Kidney epithelial cell (primary cell): ENCODE measurements around the gene ST3GAL4. TPM values are rescaled to one million over a fixed set of nuclear protein-coding genes. Genes with fewer than 3 reads are reported as not detected.
"Not testable (repeated sequence)": the region's sequence is repeated elsewhere in the genome, so short reads cannot be mapped to it uniquely, and the experiment has no call there.

Experiments used
- DNase-seq: peaks from one replicate; pipeline ENCODE4 v3.0.0-alpha.2; 2010; ENCODE audit warnings: low read depth
- H3K27me3 ChIP-seq: 2 replicates; pipeline ENCODE4 v1.6.0; 2011; ENCODE audit warnings: low read length; ENCODE audit not compliant: control insufficient read depth, insufficient read depth
- H3K36me3 ChIP-seq: 2 replicates; pipeline ENCODE4 v1.5.1; 2011; ENCODE audit warnings: low read length; ENCODE audit not compliant: control insufficient read depth, insufficient read depth
- H3K4me3 ChIP-seq: 2 replicates; pipeline ENCODE4 v1.5.1; 2011; ENCODE audit warnings: low read depth, mild to moderate bottlenecking, control low read depth, low read length
- CTCF ChIP-seq: IDR thresholded peaks from 2 replicates; pipeline ENCODE4 v1.5.1; 2011; ENCODE audit warnings: mild to moderate bottlenecking, moderate library complexity, low read length, control low read depth, inconsistent platforms; ENCODE audit not compliant: insufficient read depth, poor library complexity, severe bottlenecking
- total RNA-seq: library from RNA; depleted of rRNA; stranded (reverse); fragments of >200 nt; gene quantifications from 2 replicates; pipeline ENCODE4 v1.2.3, GENCODE V29; 2015

Gene ST3GAL4
- total RNA-seq, 1 donor from 2014 or later, result 12.7 TPM

DNA sequence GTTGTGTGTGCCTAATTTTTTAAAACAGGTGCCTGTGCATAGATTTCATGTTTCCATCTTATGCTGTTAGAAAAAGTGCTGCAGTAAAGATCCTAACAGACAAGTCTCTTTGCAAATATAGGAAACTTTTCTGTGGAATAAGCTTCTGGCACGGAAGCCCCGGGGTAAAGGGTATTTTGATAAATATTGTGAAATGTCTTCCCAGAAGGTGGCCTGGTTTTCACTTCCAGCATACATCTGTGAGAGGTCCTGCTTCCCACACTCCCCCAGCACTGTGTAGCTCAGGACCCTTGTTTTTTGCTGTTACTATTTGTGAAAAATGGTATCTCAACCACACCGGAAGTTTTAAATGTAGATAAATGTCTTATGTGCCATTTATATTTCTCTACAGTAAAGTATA, 14.5 kb downstream of the ST3GAL4 start:
- Histone ChIP-seq H3K36me3 (no peaks in the 10 kb centered on the region), H3K4me3 (no peak overlapping the region), H3K27me3 (no peaks in the 10 kb centered on the region)
- no peak for DNase-seq
- no peak for TF ChIP-seq CTCF

GRCh38 chr11:126371595-126371994, 16.1 kb downstream of the ST3GAL4 start:
- no peak for TF ChIP-seq CTCF
- DNase-seq, result no peak
- Histone ChIP-seq H3K36me3 (no peaks in the 10 kb centered on the region), H3K4me3 (no peak overlapping the region), H3K27me3 (no peaks in the 10 kb centered on the region)

DNA sequence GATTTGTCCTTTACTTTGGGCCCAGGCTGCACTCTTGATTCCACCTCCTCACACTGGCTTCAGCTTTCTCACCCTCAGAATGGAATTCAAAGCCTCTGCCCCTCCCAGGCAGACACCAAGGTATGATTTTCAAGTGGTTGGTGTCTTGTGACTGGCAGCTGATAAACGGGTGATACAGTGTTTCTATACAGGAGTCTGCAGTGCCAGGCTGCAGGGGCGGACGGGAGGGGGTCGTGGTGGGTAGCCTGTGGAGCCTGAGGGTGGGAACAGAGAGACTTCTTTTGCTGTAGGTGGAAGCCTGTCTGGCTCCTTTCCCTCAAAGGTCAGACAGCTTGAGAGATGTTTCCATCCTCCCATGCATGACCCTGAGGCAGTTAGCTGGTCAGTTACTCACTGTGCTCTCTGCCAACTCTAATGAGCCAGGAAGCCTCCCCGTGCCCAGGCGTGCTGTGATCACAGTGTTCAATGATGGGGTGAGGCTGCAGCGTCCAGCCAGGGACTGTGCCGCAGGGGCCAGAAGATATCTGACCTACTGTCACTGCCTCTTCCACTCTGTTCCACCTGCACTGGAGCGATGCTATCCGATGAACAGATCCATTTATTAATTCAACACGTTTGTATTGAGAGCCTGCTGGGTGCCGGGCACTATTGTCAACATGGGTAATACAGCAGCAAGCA, 18.0 kb downstream of the ST3GAL4 start:
- DNase-seq, H3K27me3 ChIP-seq, H3K36me3 ChIP-seq, H3K4me3 ChIP-seq: not testable (repeated sequence)

DNA sequence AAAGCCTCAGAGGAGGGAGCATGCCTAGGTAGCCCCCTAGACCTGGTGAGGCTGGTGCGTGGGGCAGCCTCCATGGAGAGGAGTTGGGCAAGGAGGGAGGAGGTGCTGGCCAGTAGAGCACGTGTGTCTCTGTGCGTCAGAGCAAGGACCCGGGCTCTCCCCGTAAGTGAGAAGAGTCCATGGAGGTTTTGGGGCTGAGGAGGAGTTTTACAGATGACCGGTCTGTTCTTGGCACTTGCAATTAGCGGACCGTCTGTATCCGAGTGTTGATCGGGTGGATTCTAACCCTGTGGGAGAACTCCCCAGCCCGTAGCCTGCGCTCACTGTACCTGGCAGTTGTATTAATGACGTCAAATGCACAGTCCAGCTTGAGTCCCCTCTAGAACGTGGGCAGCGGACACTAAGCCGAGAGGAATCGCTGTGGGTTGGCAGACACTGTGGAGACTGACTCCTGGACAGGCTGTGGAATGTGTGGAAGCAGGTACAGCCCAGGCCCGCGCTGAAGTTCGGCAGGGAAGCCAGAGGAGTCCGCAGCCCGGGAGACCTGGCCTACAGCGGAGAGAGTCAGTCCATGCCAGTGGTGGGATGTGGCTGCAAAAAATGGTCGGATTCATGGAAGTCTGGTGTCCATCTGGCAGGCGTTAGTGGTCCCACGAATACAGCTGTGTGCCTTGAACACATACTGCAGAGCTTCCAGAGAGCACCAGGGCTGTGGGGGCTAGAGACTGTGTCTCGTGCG, 19.2 kb downstream of the ST3GAL4 start:
- DNase-seq, H3K27me3 ChIP-seq, H3K4me3 ChIP-seq, H3K36me3 ChIP-seq: not testable (repeated sequence)

GRCh38 chr11:126375726-126376125, 20.2 kb downstream of the ST3GAL4 start:
- no peaks in the 10 kb centered on the region for H3K27me3 ChIP-seq
- H3K36me3 ChIP-seq, result no peaks in the 10 kb centered on the region
- no peak overlapping the region for H3K4me3 ChIP-seq
- DNase-seq, result no peak
- TF ChIP-seq CTCF, result no peak

- Histone ChIP-seq H3K36me3 (no peaks in the 10 kb centered on the region), H3K4me3 (no peak overlapping the region), H3K27me3 (no peaks in the 10 kb centered on the region)
- TF ChIP-seq CTCF, result no peak
- DNase-seq, result no peak
Observed at GRCh38 chr11:126378763-126379162, 23.3 kb downstream of the ST3GAL4 start.

GRCh38 chr11:126380909-126381308, 25.4 kb downstream of the ST3GAL4 start:
- no peak for TF ChIP-seq CTCF
- Histone ChIP-seq H3K36me3 (no peaks in the 10 kb centered on the region), H3K4me3 (no peak overlapping the region), H3K27me3 (no peaks in the 10 kb centered on the region)
- no peak for DNase-seq

GRCh38 chr11:126381960-126382359, 26.5 kb downstream of the ST3GAL4 start:
- DNase-seq, H3K36me3 ChIP-seq, H3K4me3 ChIP-seq, H3K27me3 ChIP-seq: not testable (repeated sequence)

GRCh38 chr11:126382641-126383040, 27.2 kb downstream of the ST3GAL4 start:
- H3K36me3 ChIP-seq, H3K4me3 ChIP-seq, DNase-seq, H3K27me3 ChIP-seq: not testable (repeated sequence)
